CD4-positive, CD25-positive, alpha-beta regulatory T cell (primary cell): Measurements from ENCODE around the gene DST. TPM values are rescaled to one million over a fixed set of nuclear protein-coding genes. Genes with fewer than 3 reads are reported as not detected.

Source experiments
- ATAC-seq, 2 donors: fragments of 150-1000 bp; cut with Tn5 transposase; one replicate each; pipeline ENCODE4 v1.10.0; 2021; ENCODE audit warnings: low read depth in 2 of 2, moderate number of reproducible peaks in 2 of 2, moderate library complexity in 1 of 2
- DNase-seq, 3 donors: peaks; one replicate each; pipeline versions ENCODE4 v3.0.0 to v3.0.0-alpha.2; 2012 to 2022; ENCODE audit warnings: mixed read lengths in 1 of 3
- H3K27ac ChIP-seq: one replicate; pipeline ENCODE4 v1.7.0; 2013; ENCODE audit warnings: mild to moderate bottlenecking, low read length; ENCODE audit not compliant: insufficient read depth, poor library complexity, severe bottlenecking
- H3K27me3 ChIP-seq: one replicate; pipeline ENCODE4 v1.7.0; 2013; ENCODE audit warnings: low read length; ENCODE audit not compliant: control insufficient read depth, insufficient read depth
- H3K36me3 ChIP-seq: one replicate; pipeline ENCODE4 v1.7.0; 2013; ENCODE audit warnings: mild to moderate bottlenecking, low read length, moderate library complexity; ENCODE audit not compliant: control insufficient read depth, insufficient read depth
- H3K4me1 ChIP-seq: 2 replicates; pipeline ENCODE4 v1.7.0; 2013; ENCODE audit warnings: mild to moderate bottlenecking, low read length; ENCODE audit not compliant: insufficient read depth, control insufficient read depth, poor library complexity, severe bottlenecking
- H3K4me3 ChIP-seq: one replicate; pipeline ENCODE4 v1.7.0; 2013; ENCODE audit warnings: low read depth, mild to moderate bottlenecking, low read length, moderate library complexity
- H3K9me3 ChIP-seq, 2 experiments: 1 replicate in 1 of 2; 2 replicates in 1 of 2; pipeline ENCODE4 v1.7.0; 2013; ENCODE audit warnings: low read length in 2 of 2, mild to moderate bottlenecking in 1 of 2, moderate library complexity in 1 of 2; ENCODE audit not compliant: control insufficient read depth in 2 of 2
- H3K27ac Mint-ChIP-seq, 3 donors: one replicate each; pipeline ENCODE4 v1.8.0; 2020 to 2022; ENCODE audit warnings: mild to moderate bottlenecking in 3 of 3, mixed read lengths in 3 of 3, moderate library complexity in 2 of 3
- H3K27me3 Mint-ChIP-seq: one replicate; pipeline ENCODE4 v1.8.0; 2022; ENCODE audit warnings: mild to moderate bottlenecking, mixed read lengths
- H3K36me3 Mint-ChIP-seq: one replicate; pipeline ENCODE4 v1.8.0; 2020; ENCODE audit warnings: mixed read lengths
- H3K4me1 Mint-ChIP-seq, 4 donors: one replicate each; pipeline ENCODE4 v1.8.0; 2020 to 2022; ENCODE audit warnings: mixed read lengths in 4 of 4, mild to moderate bottlenecking in 1 of 4
- H3K4me3 Mint-ChIP-seq, 4 donors: one replicate each; pipeline ENCODE4 v1.8.0; 2020 to 2022; ENCODE audit warnings: mild to moderate bottlenecking in 4 of 4, mixed read lengths in 4 of 4, moderate library complexity in 3 of 4
- H3K9me3 Mint-ChIP-seq, 7 donors: one replicate each; pipeline ENCODE4 v1.8.0; 2020 to 2022; ENCODE audit warnings: mixed read lengths in 7 of 7, mild to moderate bottlenecking in 3 of 7, moderate library complexity in 2 of 7
- polyA plus RNA-seq, 4 donors: library from polyadenylated mRNA; unstranded; fragments of 300-500 nt; fragmentation: Illumina TruSeq; gene quantifications; one replicate each; pipeline ENCODE4 v1.2.3, GENCODE V29; 2021
- total RNA-seq: library from RNA; stranded (reverse); gene quantifications from one replicate; pipeline ENCODE4 v1.2.3, GENCODE V29; 2022

The DST gene
- total and polyA plus RNA-seq, 5 donors from 2014 or later: 0.30 to 3.8 (median 1.2) TPM; not detected in 2

DNA sequence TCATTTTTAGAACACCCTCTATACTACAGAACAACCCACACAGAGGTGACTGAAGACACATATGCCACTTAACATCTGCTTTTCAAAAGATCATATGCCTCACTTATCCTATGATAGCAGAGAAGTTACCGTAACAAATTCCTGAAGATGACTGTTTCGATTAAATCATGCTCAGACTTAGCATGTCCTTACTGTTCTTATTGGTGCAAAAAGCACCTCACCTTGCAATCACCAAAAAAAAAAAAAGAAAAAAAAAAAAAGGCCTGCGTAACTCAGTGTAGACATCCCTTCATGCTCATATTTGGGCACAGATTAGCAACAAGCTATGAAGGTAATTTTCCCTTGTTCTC is 17.7 kb upstream of the DST start:
- H3K4me1 Mint-ChIP-seq: no peaks in the 10 kb centered on the region
- no peak overlapping the region for H3K27ac Mint-ChIP-seq
- no peaks in the 10 kb centered on the region for H3K27me3 ChIP-seq
- no peaks in the 10 kb centered on the region for H3K27me3 Mint-ChIP-seq
- no peak overlapping the region for H3K4me3 ChIP-seq
- H3K27ac ChIP-seq: no peak overlapping the region
- H3K4me1 ChIP-seq: no peaks in the 10 kb centered on the region
- DNase-seq (no peak), ATAC-seq (no peak)
- H3K36me3 Mint-ChIP-seq: no peaks in the 10 kb centered on the region
- H3K9me3 Mint-ChIP-seq: peaks cover 0 to 6% (median 0%) of the 10 kb centered on the region in 7 donors
- H3K9me3 ChIP-seq: no peaks in the 10 kb centered on the region
- H3K4me3 Mint-ChIP-seq: no peak overlapping the region
- H3K36me3 ChIP-seq: no peaks in the 10 kb centered on the region

- H3K4me3 Mint-ChIP-seq: no peak overlapping the region
- H3K36me3 Mint-ChIP-seq: no peaks in the 10 kb centered on the region
- H3K27me3 Mint-ChIP-seq: no peaks in the 10 kb centered on the region
- Histone ChIP-seq H3K9me3 (no peaks in the 10 kb centered on the region), H3K27me3 (no peaks in the 10 kb centered on the region), H3K4me3 (no peak overlapping the region), H3K36me3 (no peaks in the 10 kb centered on the region), H3K27ac (no peak overlapping the region), H3K4me1 (no peaks in the 10 kb centered on the region)
- ATAC-seq: no peak
- no peak overlapping the region for H3K27ac Mint-ChIP-seq
- DNase-seq: peak in 1 of 3 donors; percentile 23
- H3K4me1 Mint-ChIP-seq: no peaks in the 10 kb centered on the region
- peaks cover 0 to 6% (median 0%) of the 10 kb centered on the region in 7 donors for H3K9me3 Mint-ChIP-seq
Observed at GRCh38 chr6:56659721-56660380, 17.2 kb upstream of the DST start.

GRCh38 chr6:56658326-56658725 is 15.6 kb upstream of the DST start:
- Mint-ChIP-seq H3K36me3 (no peaks in the 10 kb centered on the region), H3K27ac (no peak overlapping the region), H3K4me1 (no peaks in the 10 kb centered on the region), H3K9me3 (peaks cover 0 to 6% (median 0%) of the 10 kb centered on the region in 7 donors), H3K27me3 (no peaks in the 10 kb centered on the region), H3K4me3 (no peak overlapping the region)
- ATAC-seq (no peak), DNase-seq (no peak)
- Histone ChIP-seq H3K4me3 (no peak overlapping the region), H3K27me3 (no peaks in the 10 kb centered on the region), H3K36me3 (no peaks in the 10 kb centered on the region), H3K4me1 (no peaks in the 10 kb centered on the region), H3K9me3 (no peaks in the 10 kb centered on the region), H3K27ac (no peak overlapping the region)

- no peak overlapping the region for H3K27ac ChIP-seq
- Mint-ChIP-seq H3K36me3 (no peaks in the 10 kb centered on the region), H3K4me3 (no peak overlapping the region), H3K27me3 (no peaks in the 10 kb centered on the region), H3K9me3 (peaks cover 0 to 6% (median 0%) of the 10 kb centered on the region in 7 donors), H3K4me1 (no peaks in the 10 kb centered on the region), H3K27ac (no peak overlapping the region)
- no peak overlapping the region for H3K4me3 ChIP-seq
- H3K4me1 ChIP-seq: no peaks in the 10 kb centered on the region
- DNase-seq (no peak), ATAC-seq (no peak)
- no peaks in the 10 kb centered on the region for H3K36me3 ChIP-seq
- no peaks in the 10 kb centered on the region for H3K9me3 ChIP-seq
- H3K27me3 ChIP-seq: no peaks in the 10 kb centered on the region
Observed at GRCh38 chr6:56657354-56657753, 14.7 kb upstream of the DST start.

GRCh38 chr6:56656466-56656865 is 13.8 kb upstream of the DST start:
- no peak for ATAC-seq
- no peak overlapping the region for H3K4me3 ChIP-seq
- no peaks in the 10 kb centered on the region for H3K27me3 Mint-ChIP-seq

GRCh38 chr6:56655996-56656395 is 13.3 kb upstream of the DST start:
- Histone ChIP-seq H3K4me1 (no peaks in the 10 kb centered on the region), H3K36me3 (no peaks in the 10 kb centered on the region), H3K4me3 (no peak overlapping the region), H3K27ac (no peak overlapping the region), H3K9me3 (no peaks in the 10 kb centered on the region), H3K27me3 (no peaks in the 10 kb centered on the region)
- ATAC-seq (no peak), DNase-seq (no peak)
- Mint-ChIP-seq H3K36me3 (no peaks in the 10 kb centered on the region), H3K27me3 (no peaks in the 10 kb centered on the region), H3K4me3 (no peak overlapping the region), H3K9me3 (peaks cover 0 to 6% (median 0%) of the 10 kb centered on the region in 7 donors), H3K4me1 (no peaks in the 10 kb centered on the region), H3K27ac (no peak overlapping the region)

More at GRCh38 chr6:56656466-56656865, 13.8 kb upstream of the DST start:
- Mint-ChIP-seq H3K27ac (no peak overlapping the region), H3K9me3 (peaks cover 0 to 6% (median 0%) of the 10 kb centered on the region in 7 donors), H3K4me3 (no peak overlapping the region), H3K4me1 (no peaks in the 10 kb centered on the region), H3K36me3 (no peaks in the 10 kb centered on the region)
- Histone ChIP-seq H3K27me3 (no peaks in the 10 kb centered on the region), H3K36me3 (no peaks in the 10 kb centered on the region), H3K9me3 (no peaks in the 10 kb centered on the region), H3K27ac (no peak overlapping the region), H3K4me1 (no peaks in the 10 kb centered on the region)
- no peak for DNase-seq

- no peaks in the 10 kb centered on the region for H3K36me3 ChIP-seq
- H3K27me3 ChIP-seq: no peaks in the 10 kb centered on the region
- no peaks in the 10 kb centered on the region for H3K4me1 Mint-ChIP-seq
- H3K4me3 ChIP-seq: no peak overlapping the region
- no peaks in the 10 kb centered on the region for H3K4me1 ChIP-seq
- no peaks in the 10 kb centered on the region for H3K9me3 ChIP-seq
- no peak overlapping the region for H3K27ac Mint-ChIP-seq
- H3K4me3 Mint-ChIP-seq: no peak overlapping the region
- H3K36me3 Mint-ChIP-seq: no peaks in the 10 kb centered on the region
- H3K9me3 Mint-ChIP-seq: peaks cover 0 to 6% (median 0%) of the 10 kb centered on the region in 7 donors
- ATAC-seq: no peak
- no peak overlapping the region for H3K27ac ChIP-seq
- H3K27me3 Mint-ChIP-seq: no peaks in the 10 kb centered on the region
- DNase-seq: no peak
Observed at GRCh38 chr6:56655249-56655648, 12.6 kb upstream of the DST start.

DNA sequence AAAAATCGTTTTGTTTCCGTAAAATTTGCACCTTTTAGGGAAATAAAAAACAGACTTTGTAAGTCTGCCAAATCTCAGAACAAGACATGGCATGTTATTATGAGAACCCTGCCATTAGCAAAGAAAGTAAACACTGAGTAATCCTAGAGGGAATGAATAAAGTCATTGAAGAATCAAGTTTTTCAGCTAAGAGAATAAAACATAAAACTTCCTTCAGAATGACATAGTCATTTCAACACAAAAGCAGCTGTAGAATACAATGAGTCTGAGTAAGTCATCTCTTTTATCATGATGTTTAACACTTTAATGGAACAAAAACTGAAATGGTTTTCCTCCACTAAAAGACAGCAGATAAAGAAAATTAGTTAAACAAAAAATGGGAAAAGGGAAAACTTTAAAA is 10.3 kb upstream of the DST start:
- Histone ChIP-seq H3K4me1 (no peaks in the 10 kb centered on the region), H3K27ac (no peak overlapping the region), H3K36me3 (no peaks in the 10 kb centered on the region), H3K4me3 (no peak overlapping the region), H3K9me3 (no peaks in the 10 kb centered on the region), H3K27me3 (peaks cover 1% of the 10 kb centered on the region)
- Mint-ChIP-seq H3K27ac (no peak overlapping the region), H3K27me3 (no peaks in the 10 kb centered on the region), H3K4me3 (no peak overlapping the region), H3K36me3 (no peaks in the 10 kb centered on the region), H3K9me3 (no peaks in the 10 kb centered on the region), H3K4me1 (no peaks in the 10 kb centered on the region)
- DNase-seq (no peak), ATAC-seq (no peak)
